HepG2 (cell line): ENCODE measurements around the gene CCDC85C. TPM values are rescaled to one million over a fixed set of nuclear protein-coding genes. Genes with fewer than 3 reads are reported as not detected.

ENCODE experiments used
- CBX5 ChIP-seq: sonication (generic); formaldehyde crosslinking; IDR thresholded peaks from 2 replicates; pipeline ENCODE4 v1.4.0; 2020; ENCODE audit warnings: missing genetic modification reagents, borderline replicate concordance
- CREB1 ChIP-seq, 2 experiments: fragments of 450-650 bp in 1 of 2; IDR thresholded peaks; 2 replicates each; pipeline ENCODE4 v1.6.1; 2016 to 2017; ENCODE audit warnings: control low read depth in 1 of 2, mild to moderate bottlenecking in 1 of 2, missing compliant biosample characterization in 1 of 2, missing genetic modification characterization in 1 of 2
- ERF ChIP-seq: IDR thresholded peaks from 2 replicates; pipeline ENCODE4 v1.6.1; 2018; ENCODE audit warnings: missing biosample characterization, missing genetic modification reagents
- HNF4G ChIP-seq, 2 experiments: sonication (generic) in 1 of 2; formaldehyde crosslinking in 1 of 2; IDR thresholded peaks; 2 replicates each; pipeline versions ENCODE4 v1.4.0 to v1.6.1; 2011 to 2020; ENCODE audit warnings: borderline replicate concordance in 2 of 2, low read depth in 2 of 2, mild to moderate bottlenecking in 2 of 2, low read length in 1 of 2, missing genetic modification reagents in 1 of 2, moderate library complexity in 1 of 2
- HOXA3 ChIP-seq: sonication (generic); formaldehyde crosslinking; IDR thresholded peaks from 2 replicates; pipeline ENCODE4 v1.5.0; 2020; ENCODE audit warnings: missing genetic modification reagents
- KDM6A ChIP-seq: IDR thresholded peaks from 2 replicates; pipeline ENCODE4 v1.6.1; 2016; ENCODE audit warnings: low read depth
- MEIS2 ChIP-seq: sonication (generic); formaldehyde crosslinking; IDR thresholded peaks from 2 replicates; pipeline ENCODE4 v1.9.0; 2021; ENCODE audit warnings: mild to moderate bottlenecking, missing genetic modification reagents
- MXD4 ChIP-seq: IDR thresholded peaks from 2 replicates; pipeline ENCODE4 v1.6.1; 2016; ENCODE audit warnings: mild to moderate bottlenecking, missing biosample characterization, missing genetic modification reagents
- NCOA2 ChIP-seq: sonication (generic); formaldehyde crosslinking; IDR thresholded peaks from 2 replicates; pipeline ENCODE4 v1.8.0; 2022; ENCODE audit warnings: inconsistent platforms
- NFE2 ChIP-seq: sonication (generic); formaldehyde crosslinking; IDR thresholded peaks from 2 replicates; pipeline ENCODE4 v1.4.0; 2020; ENCODE audit warnings: missing genetic modification reagents
- SETDB1 ChIP-seq: sonication (generic); formaldehyde crosslinking; IDR thresholded peaks from 2 replicates; pipeline ENCODE4 v1.5.1; 2020; ENCODE audit warnings: missing genetic modification reagents, mild to moderate bottlenecking, borderline replicate concordance
- SOX6 ChIP-seq, 2 experiments: fragments of 450-650 bp in 1 of 2; sonication (generic) in 1 of 2; formaldehyde crosslinking in 1 of 2; IDR thresholded peaks; 2 replicates each; pipeline versions ENCODE4 v1.4.0 to v1.6.1; 2017 to 2020; ENCODE audit warnings: antibody characterized with exemption in 1 of 2, mild to moderate bottlenecking in 1 of 2, missing genetic modification reagents in 1 of 2
- SYNCRIP ChIP-seq: fragments of 200-400 bp; formaldehyde crosslinking; IDR thresholded peaks from 2 replicates; pipeline ENCODE4 v1.6.1; 2018; ENCODE audit warnings: mild to moderate bottlenecking, low read depth, low read length; ENCODE audit not compliant: insufficient read depth
- ZMYM4 ChIP-seq: sonication (generic); formaldehyde crosslinking; IDR thresholded peaks from 2 replicates; pipeline ENCODE4 v1.8.1; 2023; ENCODE audit warnings: mild to moderate bottlenecking, missing genetic modification reagents
- ZNF432 ChIP-seq: sonication (generic); formaldehyde crosslinking; IDR thresholded peaks from 2 replicates; pipeline ENCODE4 v1.5.0; 2020; ENCODE audit warnings: missing genetic modification reagents, mild to moderate bottlenecking, borderline replicate concordance
- ZNF772 ChIP-seq: sonication (generic); formaldehyde crosslinking; IDR thresholded peaks from 2 replicates; pipeline ENCODE4 v1.5.0; 2020; ENCODE audit warnings: mild to moderate bottlenecking, missing genetic modification reagents
- polyA plus RNA-seq, 8 experiments: library from polyadenylated mRNA; depleted of rRNA in 3 of 8; stranded (reverse) in 7 of 8; unstranded in 1 of 8; fragments of >200 nt; fragmentation: Illumina TruSeq in 4 of 8; extraction: Trizol in 4 of 8; gene quantifications; 2 replicates each; pipeline versions ENCODE4 v1.2.1 to v1.2.3, GENCODE V29; 2011 to 2016; ENCODE audit warnings: low read depth in 4 of 8, missing spikeins in 1 of 8, mixed read lengths in 1 of 8; ENCODE audit not compliant: insufficient read depth in 1 of 8
- total RNA-seq, 5 experiments: library from RNA; depleted of rRNA; stranded (reverse); fragments of >200 nt; fragmentation: Illumina TruSeq; extraction: Trizol; gene quantifications; 2 replicates each; pipeline ENCODE4 v1.2.3, GENCODE V29; 2016; ENCODE audit warnings: low read depth in 1 of 5
- TF ChIP-seq, protein P1 (sequence below): sonication (generic); formaldehyde crosslinking; IDR thresholded peaks from 2 replicates; pipeline ENCODE4 v1.4.0; 2020; ENCODE audit warnings: low read depth, mild to moderate bottlenecking, missing genetic modification reagents
- TF ChIP-seq, protein P2 (sequence below): IDR thresholded peaks from 2 replicates; pipeline ENCODE4 v1.6.1; 2016; ENCODE audit warnings: control low read depth
- TF ChIP-seq, protein P3 (sequence below): IDR thresholded peaks from 2 replicates; pipeline ENCODE4 v1.6.1; 2012; ENCODE audit warnings: low read length, improper control_type of control experiment
- TF ChIP-seq, protein P4 (sequence below): sonication (generic); formaldehyde crosslinking; IDR thresholded peaks from 2 replicates; pipeline ENCODE4; 2020; ENCODE audit warnings: missing genetic modification reagents, mild to moderate bottlenecking, borderline replicate concordance

Gene CCDC85C
- total and polyA plus RNA-seq, 2 of the 13 experiments (the other 11 are each of a cell fraction or from before 2014, with no cell fraction given) = 18.8 to 43.8 TPM

DNA sequence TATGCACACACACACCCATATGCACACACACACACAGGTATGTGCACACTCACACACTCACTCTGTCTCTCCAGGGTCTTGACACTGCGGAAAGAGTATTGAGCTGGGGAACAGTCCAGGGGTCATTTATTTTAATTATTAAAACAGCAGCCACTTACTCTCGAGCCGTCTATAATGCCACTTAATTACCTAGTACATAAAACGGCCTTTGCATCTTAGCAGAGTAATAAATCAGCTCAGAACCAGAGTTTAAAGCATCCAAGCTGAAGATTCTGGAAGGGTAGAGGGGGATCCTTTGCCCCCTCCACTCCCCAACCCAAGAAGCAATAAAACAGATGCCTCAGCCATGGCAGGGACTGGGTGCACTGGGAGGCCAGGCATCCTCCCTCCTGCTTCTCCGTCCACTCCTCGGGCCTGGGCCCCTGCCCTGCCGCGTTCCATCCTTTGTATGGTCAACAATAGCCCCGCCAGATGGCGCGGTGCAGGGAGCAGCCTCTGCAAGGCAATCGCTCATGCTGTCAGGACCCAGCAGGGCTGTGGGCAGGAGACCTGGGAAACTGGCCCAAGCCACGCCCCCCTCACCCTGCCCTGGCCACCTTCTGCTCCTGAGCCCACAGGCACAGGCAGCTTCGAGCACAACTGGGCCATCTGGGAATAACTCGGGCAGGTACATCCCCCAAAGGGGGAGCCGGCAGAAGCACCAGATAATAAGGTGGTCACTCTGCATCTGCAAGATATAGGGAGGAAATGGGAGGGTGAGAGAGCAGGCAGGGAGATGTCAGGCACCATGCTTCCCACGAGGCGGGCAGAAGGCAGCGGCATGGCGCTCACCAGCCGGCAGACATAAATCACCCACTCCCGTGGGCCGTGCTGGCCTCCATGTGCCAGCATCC, 40.9 kb downstream of the CCDC85C start (continued):
- no peak for TF ChIP-seq SETDB1
- TF ChIP-seq, protein P1, sequence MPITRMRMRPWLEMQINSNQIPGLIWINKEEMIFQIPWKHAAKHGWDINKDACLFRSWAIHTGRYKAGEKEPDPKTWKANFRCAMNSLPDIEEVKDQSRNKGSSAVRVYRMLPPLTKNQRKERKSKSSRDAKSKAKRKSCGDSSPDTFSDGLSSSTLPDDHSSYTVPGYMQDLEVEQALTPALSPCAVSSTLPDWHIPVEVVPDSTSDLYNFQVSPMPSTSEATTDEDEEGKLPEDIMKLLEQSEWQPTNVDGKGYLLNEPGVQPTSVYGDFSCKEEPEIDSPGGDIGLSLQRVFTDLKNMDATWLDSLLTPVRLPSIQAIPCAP (CRISPR knock-in tag) = no peak
- no peak for TF ChIP-seq SYNCRIP
- peak; percentile 100 for TF ChIP-seq MEIS2 (CRISPR knock-in tag)
- no peak for TF ChIP-seq HNF4G (IDR thresholded peaks at IDR 0.05; ENCODE audit: borderline replicate concordance, low read depth, low read length)
- TF ChIP-seq HNF4G (CRISPR knock-in tag; IDR thresholded peaks at IDR 0.05; ENCODE audit: borderline replicate concordance, low read depth) = peak; percentile 63; the same call in 1 of the 2 replicates
- peak; percentile 85; the same call in 1 of the 2 replicates for TF ChIP-seq CBX5 (CRISPR knock-in tag)
- peak; percentile 73 for TF ChIP-seq MXD4 (CRISPR knock-in tag)
- TF ChIP-seq, protein P2, sequence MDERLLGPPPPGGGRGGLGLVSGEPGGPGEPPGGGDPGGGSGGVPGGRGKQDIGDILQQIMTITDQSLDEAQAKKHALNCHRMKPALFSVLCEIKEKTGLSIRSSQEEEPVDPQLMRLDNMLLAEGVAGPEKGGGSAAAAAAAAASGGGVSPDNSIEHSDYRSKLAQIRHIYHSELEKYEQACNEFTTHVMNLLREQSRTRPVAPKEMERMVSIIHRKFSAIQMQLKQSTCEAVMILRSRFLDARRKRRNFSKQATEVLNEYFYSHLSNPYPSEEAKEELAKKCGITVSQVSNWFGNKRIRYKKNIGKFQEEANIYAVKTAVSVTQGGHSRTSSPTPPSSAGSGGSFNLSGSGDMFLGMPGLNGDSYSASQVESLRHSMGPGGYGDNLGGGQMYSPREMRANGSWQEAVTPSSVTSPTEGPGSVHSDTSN (CRISPR knock-in tag) = peak; percentile 70; the same call in 1 of the 2 replicates
- no peak for TF ChIP-seq SOX6 (IDR thresholded peaks at IDR 0.05)
- TF ChIP-seq SOX6 (CRISPR knock-in tag; IDR thresholded peaks at IDR 0.05) = peak; percentile 81
- TF ChIP-seq KDM6A (CRISPR knock-in tag) = no peak
- peak; percentile 74; the same call in 1 of the 2 replicates for TF ChIP-seq ERF (CRISPR knock-in tag)
- peak; percentile 49; the same call in 1 of the 2 replicates for TF ChIP-seq ZMYM4 (CRISPR knock-in tag)
- peak; percentile 50; the same call in 1 of the 2 replicates for TF ChIP-seq NCOA2 (CRISPR knock-in tag)
- peak; percentile 61 for TF ChIP-seq ZNF772 (CRISPR knock-in tag)
- no peak for TF ChIP-seq ZNF432 (CRISPR knock-in tag)
- TF ChIP-seq, protein P3, sequence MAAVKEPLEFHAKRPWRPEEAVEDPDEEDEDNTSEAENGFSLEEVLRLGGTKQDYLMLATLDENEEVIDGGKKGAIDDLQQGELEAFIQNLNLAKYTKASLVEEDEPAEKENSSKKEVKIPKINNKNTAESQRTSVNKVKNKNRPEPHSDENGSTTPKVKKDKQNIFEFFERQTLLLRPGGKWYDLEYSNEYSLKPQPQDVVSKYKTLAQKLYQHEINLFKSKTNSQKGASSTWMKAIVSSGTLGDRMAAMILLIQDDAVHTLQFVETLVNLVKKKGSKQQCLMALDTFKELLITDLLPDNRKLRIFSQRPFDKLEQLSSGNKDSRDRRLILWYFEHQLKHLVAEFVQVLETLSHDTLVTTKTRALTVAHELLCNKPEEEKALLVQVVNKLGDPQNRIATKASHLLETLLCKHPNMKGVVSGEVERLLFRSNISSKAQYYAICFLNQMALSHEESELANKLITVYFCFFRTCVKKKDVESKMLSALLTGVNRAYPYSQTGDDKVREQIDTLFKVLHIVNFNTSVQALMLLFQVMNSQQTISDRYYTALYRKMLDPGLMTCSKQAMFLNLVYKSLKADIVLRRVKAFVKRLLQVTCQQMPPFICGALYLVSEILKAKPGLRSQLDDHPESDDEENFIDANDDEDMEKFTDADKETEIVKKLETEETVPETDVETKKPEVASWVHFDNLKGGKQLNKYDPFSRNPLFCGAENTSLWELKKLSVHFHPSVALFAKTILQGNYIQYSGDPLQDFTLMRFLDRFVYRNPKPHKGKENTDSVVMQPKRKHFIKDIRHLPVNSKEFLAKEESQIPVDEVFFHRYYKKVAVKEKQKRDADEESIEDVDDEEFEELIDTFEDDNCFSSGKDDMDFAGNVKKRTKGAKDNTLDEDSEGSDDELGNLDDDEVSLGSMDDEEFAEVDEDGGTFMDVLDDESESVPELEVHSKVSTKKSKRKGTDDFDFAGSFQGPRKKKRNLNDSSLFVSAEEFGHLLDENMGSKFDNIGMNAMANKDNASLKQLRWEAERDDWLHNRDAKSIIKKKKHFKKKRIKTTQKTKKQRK = no peak
- TF ChIP-seq, protein P4, sequence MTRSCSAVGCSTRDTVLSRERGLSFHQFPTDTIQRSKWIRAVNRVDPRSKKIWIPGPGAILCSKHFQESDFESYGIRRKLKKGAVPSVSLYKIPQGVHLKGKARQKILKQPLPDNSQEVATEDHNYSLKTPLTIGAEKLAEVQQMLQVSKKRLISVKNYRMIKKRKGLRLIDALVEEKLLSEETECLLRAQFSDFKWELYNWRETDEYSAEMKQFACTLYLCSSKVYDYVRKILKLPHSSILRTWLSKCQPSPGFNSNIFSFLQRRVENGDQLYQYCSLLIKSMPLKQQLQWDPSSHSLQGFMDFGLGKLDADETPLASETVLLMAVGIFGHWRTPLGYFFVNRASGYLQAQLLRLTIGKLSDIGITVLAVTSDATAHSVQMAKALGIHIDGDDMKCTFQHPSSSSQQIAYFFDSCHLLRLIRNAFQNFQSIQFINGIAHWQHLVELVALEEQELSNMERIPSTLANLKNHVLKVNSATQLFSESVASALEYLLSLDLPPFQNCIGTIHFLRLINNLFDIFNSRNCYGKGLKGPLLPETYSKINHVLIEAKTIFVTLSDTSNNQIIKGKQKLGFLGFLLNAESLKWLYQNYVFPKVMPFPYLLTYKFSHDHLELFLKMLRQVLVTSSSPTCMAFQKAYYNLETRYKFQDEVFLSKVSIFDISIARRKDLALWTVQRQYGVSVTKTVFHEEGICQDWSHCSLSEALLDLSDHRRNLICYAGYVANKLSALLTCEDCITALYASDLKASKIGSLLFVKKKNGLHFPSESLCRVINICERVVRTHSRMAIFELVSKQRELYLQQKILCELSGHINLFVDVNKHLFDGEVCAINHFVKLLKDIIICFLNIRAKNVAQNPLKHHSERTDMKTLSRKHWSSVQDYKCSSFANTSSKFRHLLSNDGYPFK (CRISPR knock-in tag) = peak; percentile 48; the same call in 1 of the 2 replicates
- TF ChIP-seq CREB1 (IDR thresholded peaks at IDR 0.05) = no peak
- no peak for TF ChIP-seq CREB1 (CRISPR knock-in tag; IDR thresholded peaks at IDR 0.05)
- no peak for TF ChIP-seq NFE2 (CRISPR knock-in tag)
- TF ChIP-seq HOXA3 (CRISPR knock-in tag) = peak; percentile 63
